GM18498 (cell line): ENCODE results near the gene GTPBP8.
"Not testable (repeated sequence)": the region's sequence is repeated elsewhere in the genome, so short reads cannot be mapped to it uniquely, and the experiment has no call there.

Experiments
- ATAC-seq: cut with Tn5 transposase; IDR thresholded peaks from one replicate; pipeline ENCODE4 v1.9.1; 2021; ENCODE audit warnings: mild to moderate bottlenecking, moderate library complexity; ENCODE audit not compliant: unreplicated experiment

Gene GTPBP8

DNA sequence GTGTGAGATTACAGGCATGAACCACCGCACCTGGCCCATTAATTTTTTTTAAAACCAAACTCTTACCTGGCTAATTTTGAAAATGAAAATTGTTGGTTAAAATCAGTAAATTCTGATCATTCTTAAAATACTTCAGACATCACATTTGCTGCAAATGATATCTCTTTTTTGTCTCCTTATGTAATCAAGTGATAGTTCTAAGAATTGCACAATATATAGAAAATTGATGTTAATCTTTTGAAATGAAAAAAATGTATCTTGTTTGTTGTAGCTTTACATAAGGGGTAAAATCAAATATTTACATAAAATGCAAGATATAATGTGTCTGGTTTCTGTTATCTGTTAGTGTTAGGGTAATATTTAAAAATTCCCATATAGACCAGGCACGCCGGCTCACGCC is 5.0 kb downstream of the GTPBP8 start:
- ATAC-seq: no peak

DNA sequence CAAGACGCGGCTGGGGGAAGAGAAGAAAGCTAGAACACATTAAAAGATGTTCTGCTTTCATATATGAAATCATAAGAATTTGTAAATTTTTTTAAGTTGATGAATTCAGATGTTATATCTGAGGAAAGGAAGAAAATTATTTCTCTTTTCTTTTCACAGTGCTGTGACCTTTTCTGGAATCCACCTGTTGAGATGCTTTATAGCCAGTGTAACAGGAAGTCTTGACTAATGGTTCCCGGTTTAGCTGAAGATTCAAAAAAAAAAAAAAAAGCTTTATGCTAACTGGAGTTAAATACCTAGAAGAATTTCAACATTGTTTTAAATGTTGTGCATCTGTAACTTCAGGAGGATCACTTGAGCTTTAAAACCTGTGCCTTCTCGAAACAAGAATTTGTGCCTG is 9.9 kb downstream of the GTPBP8 start:
- no peak for ATAC-seq

DNA sequence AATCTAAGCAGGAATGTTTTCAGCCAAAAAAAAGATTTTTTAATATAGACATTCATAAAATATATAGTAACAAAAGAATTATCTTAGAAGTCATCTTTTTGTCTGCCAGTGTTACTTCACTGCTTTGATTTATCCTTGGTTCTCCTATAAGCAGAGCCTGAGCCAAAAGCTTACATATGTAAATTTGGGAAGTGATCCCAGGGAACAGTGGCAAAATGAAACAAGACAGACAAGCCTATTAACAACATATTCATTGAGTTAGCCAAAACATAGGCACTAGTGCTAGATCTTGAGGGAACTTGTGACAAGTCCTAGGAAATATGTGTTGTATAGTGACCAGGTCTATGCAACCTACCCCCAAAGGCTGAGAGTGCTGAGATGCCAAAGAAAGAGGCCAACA is 11.3 kb downstream of the GTPBP8 start:
- no peak for ATAC-seq

DNA sequence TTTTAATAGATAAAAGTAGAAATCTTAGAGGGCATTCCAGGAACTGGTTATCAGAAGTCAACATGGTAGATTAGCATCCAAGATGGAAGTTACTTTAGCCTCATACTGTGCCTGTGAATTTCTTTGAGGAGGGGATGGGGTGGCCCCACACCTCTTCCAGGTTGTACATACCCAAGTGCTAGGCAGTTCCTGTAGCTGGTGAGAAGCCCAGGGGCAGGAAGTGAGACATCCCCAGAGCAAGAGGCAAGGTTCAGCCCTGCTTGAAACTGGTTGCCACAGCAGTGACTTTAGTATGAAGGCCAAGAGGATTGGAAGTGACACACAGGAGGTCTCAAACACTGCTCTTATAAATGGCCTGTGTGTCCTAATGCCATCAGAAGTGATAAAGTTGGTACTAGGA is 11.9 kb downstream of the GTPBP8 start:
- no peak for ATAC-seq

DNA sequence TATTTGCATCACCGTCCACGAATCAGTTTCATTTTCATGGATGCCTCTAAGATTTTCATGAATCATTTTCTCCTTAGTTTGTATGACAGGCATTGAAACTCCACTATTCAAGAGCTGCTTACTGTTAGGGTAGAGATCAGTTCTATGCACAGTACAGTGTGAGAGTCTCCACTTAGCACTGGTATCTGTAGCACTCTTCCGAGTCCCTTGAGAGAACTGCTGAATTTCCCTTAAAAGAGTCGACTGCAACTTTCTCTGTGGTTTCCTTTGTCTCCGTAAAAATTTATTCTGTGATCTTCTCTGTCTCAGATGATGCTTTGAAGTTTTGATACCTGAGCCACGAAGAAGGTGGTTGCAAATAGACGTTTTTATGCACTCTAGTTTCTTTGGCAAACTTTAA is 14.8 kb downstream of the GTPBP8 start:
- ATAC-seq: no peak

DNA sequence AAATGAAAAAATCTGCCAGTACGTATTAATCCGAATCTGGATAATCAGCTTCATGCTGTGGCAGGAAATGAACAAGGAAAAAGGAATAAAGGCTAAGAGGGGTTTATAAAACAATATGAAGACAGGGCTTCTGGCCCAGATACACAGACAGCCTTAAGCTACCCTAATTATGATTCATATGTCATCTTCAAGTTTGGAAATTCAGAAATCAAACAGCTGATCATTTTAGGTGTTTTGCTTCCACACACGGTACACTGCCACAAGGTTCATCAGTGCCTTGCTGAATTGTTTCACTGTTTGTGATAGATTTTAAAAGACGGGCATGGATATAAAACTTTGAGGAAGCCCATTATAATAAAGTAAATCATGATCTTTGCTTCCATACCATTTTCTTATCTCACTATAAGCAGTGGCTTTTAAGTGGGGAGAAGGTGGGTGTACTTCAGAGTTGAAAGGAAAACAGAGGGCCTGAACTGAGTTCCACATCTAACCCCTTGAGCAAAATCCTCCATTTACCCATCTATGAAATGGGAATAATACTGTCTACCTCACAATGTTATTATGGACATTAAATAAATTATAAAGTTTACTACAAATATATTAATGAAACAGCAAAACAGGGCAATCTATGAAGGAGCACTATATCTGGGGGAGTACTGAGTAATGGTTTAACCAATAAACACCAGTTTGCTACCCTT is 15.7 kb downstream of the GTPBP8 start:
- ATAC-seq: no peak

DNA sequence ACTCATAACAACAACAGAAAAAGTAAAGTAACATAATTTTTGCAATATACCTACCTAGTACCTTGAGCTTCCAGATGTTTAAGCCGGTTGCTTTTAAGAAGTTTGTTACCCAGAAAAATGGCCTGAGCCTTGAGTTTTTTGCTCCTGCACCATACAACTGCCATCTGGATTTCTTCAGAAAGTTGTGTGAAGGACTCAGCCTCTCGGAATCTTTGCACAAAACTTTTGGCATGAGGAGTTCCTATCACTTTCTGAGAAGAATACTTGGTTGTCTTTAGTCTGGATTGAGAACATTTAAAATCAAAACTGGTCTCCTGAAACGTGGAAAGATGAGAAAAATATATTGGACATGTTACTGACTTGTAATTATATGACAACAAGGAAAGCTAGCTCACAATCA is 17.3 kb downstream of the GTPBP8 start:
- ATAC-seq: no peak

DNA sequence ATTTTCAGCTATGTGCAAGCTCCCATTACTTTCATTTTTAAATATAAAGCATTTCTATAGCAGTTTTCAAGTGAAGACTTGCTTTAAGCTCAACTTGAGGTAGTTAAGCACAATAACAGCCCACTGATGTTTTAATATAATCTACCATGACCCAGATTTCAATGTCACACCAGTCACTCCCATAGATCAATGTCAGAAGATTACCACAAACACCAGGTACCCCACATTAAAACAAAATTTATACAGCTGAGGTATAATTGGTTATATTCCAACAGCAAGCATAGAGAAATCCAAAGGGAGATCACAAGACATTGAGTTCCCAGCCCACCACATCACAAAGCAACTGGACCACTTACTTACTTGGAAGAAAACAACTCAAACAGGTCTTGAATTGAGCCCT is 22.8 kb downstream of the GTPBP8 start:
- ATAC-seq: no peak

DNA sequence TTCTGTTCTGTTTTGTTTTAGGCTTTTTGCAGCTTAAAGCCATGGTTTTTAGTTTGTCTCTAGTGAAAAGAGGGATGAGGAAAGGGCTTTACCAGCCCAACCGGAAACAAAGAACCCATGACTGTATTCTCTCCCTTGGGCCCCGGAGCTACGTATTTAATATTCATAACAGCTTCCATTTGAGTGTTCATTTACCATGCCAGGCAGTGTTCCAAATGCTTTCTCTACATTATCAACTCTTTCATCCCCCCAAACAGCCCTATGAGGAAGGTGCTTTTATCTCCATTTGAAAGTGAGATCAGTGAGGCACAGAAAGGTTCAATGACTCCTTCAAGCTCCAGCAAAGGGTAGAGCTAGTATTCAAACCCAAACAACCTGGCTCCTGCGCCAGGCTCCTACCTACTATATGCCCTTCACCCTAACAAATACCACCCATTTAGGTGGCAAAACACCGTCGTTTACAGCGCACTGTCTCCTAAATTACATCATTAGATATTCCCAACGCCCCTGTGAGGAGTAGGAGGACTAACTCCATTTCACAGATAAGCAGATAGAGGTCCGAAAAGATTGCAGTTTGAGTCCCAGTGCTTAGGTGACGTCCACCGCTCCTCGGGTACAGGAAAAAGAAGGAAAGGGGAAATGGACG is 27.9 kb downstream of the GTPBP8 start:
- ATAC-seq: no peak

DNA sequence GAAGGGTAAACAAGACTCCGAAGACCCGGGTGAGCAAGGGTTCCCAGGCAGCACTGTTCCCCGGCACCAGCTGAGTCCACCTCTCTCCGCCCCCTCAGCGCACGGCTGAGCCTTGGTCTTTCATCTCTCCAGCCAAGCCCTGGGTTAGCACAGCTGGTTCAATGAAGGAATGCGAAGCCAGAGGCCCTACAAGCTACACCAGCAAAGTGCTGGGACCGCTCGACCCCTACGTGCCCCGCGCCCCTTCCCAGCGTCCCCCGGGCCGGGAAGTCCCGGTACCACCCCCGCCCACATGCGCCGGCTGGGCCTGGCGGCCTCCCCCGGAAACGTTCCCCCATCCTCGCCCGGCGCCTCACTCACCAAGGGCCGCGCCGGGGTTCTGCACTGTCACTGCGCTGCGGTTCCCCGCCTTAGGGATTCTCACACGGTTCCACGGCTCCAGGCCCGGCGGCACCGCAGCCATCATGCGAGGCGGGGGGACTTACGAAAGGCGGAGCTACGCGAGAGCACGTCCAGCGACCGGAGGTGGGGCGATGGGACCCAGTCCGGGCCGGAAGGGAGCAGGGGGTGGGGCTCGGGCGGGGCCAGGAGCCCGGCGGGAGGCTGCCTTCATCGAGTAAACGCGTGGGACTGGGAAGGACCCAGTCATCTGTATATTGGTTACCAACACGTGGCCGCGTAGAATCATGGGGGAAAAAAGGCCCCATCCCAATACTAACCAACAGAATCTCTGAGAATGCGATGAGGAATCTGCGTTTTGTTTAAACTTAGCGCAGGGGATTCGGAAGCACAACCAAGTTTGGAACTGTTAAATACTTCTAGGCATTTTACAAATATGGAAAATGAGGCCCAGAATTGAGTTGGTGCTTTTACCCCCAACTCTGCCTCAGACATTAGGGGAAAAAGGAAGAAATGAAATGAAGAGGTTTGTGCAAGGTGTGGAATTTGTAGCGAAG is 28.7 kb downstream of the GTPBP8 start:
- ATAC-seq: peak; percentile 95

DNA sequence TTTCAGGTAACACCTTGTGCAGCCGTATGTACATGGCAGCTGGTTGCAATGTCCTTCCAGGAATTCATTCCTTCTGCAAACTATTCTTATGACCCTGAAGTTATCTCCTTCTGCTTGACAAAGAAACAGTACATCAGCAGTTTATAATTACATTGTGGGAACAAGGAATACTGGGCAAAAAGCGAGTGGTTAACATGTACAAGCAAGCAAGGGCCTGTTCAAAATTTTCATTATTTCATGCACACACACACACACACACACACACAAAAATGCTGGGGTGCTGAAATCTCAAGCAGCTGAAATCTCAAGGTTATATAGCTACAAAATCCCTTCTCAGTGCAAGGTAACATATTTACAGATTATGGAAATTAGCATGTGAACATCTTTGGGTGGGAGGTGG is 30.7 kb downstream of the GTPBP8 start:
- ATAC-seq: no peak

DNA sequence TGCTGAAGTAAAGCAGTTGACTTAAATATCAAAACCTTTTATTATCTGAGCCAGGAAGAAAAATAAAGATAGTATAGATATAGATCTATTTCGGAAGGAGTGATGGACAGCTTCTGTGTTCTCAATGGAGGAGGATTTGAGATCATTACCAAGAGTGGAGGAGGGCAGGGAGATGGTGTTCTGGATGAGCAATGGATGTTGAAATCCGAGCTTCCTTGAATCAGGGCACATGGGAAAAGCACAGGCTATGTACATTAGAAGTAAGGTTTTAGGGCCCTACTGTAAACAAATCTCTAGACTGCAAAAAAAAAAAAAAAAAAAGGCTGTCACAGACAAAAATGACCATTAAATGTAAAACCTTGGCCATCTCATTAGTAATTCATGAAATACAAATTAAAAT is 43.2 kb downstream of the GTPBP8 start:
- no peak for ATAC-seq

DNA sequence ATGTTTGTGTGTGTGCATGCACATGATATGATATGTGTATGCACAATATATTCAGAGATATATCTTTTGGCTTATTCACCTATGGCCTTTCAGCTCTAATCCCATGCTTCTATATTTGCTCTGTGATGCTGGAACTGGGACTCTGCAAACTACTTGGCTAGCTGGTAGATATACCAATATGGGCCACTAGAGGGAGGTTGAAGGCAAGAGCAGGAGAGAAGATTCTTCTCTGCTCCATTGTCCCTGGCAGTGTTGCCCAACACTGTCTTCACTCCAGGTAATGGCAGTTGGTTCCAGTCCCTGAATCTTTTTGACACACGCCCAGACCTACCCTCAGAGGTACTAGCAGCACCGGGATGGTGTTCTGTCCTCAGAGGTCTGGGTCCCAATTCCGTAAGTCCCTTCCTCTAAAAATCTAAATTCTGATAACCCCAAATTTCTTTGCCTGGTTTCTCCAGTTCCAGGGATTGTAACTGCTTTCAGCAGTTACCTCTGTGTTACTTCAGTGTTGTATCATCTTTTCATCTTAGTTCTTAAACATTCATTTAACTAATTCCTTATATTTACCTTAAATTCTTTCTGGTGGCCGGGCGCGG is 44.7 kb downstream of the GTPBP8 start:
- ATAC-seq: peak; percentile 81

DNA sequence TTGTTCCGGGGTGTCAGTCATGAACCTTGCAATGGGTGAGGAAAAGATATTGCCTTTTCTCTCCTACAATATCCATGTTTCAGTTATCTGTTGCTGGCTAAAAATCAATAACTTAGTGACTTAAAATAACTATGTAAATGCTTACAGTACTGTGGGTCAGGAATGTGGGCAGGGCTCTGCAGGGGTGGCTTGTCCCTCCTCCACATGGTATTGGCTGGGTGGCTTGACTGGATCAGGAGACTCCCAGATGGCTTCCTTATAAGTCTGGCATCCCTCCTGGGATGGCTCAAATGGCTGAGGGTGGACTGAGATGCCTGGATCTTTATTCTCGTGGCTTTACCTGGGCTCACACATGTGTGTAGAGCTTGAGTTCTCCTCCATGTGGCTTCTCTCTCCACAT is 47.5 kb downstream of the GTPBP8 start:
- no peak for ATAC-seq

DNA sequence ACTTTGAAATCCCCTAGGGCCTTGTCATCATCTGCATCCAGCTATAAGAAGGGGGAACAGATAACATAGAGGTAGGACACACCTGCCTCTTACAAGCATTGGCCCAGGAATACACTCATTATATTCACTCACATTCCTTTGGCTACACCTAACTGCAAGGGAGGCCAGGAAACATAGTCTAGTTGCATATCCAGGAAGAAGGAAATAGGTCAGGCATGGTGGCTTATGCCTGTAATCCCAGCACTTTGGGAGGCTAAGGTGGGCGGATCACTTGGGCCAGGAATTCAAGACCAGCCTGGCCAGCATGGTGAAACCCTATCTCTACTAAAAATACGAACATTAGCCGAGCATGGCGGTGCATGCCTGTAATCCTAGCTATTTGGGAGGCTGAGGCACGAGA is 48.8 kb downstream of the GTPBP8 start:
- ATAC-seq: no peak

DNA sequence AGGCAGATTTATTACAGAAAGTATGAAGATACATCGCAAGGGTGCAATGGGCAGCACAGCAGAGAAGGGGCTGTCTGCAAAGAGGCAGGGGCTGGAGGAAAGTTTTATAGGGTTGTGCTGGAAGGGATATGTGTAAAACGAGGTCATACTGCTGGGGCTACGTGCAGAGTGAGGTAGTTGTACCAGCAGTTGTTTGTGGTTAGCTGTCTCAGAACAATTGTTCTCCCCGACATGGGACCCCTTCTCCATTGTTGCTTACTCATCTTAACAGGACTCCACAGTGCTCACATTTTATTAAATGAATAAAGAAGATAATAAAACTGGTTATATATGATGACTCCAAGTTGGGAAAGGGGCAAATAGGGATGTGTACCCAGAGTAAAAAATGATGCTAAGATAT is 49.4 kb downstream of the GTPBP8 start:
- ATAC-seq: no peak

DNA sequence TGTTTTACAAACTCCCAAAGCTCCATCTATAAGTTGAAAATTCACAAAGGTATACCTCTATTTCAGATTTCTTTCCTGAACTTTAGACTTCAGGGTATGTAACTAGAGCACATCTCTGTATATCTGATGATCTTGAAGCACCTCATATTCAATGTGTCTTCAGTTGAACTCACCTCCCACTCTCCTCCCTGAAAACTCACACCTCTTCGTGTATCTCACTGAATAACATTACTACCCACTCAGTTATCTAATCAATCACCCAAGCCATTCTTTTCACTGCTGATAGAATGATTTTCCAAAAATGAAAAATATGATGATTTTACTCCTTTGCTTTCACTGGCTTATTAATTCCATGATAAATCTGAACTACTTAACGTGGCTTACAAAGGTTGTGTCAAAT is 52.9 kb downstream of the GTPBP8 start:
- ATAC-seq: no peak

DNA sequence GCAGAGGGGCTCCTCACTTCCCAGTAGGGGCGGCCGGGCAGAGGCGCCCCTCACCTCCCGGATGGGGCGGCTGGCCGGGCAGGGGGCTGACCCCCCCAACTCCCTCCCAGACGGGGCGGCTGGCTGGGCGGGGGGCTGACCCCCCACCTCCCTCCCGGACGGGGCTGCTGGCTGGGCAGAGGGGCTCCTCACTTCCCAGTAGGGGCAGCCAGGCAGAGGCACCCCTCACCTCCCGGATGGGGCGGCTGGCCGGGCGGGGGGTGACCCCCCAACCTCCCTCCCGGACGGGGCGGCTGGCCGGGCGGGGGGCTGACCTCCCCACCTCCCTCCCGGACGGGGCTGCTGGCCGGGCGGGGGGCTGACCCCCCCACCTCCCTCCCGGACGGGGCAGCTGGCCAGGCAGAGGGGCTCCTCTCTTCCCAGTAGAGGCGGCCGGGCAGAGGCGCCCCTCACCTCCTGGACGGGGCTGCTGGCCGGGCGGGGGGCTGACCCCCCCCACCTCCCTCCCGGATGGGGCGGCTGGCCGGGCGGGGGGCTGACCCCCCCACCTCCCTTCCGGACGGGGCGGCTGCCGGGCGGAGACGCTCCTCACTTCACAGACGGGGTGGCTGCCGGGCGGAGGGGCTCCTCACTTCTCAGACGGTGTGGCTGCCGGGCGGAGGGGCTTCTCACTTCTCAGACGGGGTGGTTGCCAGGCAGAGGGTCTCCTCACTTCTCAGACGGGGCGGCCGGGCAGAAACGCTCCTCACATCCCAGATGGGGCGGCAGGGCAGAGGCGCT is 55.6 kb downstream of the GTPBP8 start:
- not testable (repeated sequence) for ATAC-seq

DNA sequence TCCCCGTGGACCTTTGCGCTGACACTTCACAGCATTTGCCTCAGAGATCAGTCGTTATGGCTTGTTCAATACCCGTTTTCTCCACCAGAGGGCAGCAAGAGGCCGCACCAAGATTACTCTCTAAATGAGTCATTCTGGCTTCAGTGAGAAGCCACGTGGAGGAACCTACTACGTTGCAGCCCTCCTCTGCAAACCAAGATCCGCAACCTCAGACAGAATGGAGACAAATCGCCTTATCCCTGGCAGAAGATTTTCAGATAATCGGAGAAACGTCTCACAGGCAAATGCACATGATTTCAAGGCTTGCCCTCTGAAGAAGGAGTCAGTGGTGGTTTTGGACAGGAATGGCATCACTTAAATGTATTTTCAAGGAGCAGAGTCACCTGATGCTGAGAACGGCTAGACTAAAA is 60.5 kb downstream of the GTPBP8 start:
- ATAC-seq: peak; percentile 93
